Tibial artery (tissue), 4 donors: ENCODE data around the gene SFMBT2.

Source experiments
- DNase-seq, 2 donors: peaks; one replicate each; pipeline ENCODE4 v3.0.0-alpha.2; 2019
- H3K27ac ChIP-seq, 2 donors: fragments of 200-600 bp; sonication (generic) in 1 of 2; 1 replicate in 1 of 2; 2 replicates in 1 of 2; pipeline ENCODE4 v1.5.1; 2018 to 2019; ENCODE audit warnings: mild to moderate bottlenecking in 1 of 2
- H3K27me3 ChIP-seq, 2 donors: fragments of 200-600 bp; sonication (generic) in 1 of 2; one replicate each; pipeline versions ENCODE4 v1.5.1 to v1.6.0; 2016 to 2019
- H3K36me3 ChIP-seq, 3 donors: fragments of 200-600 bp; sonication (generic) in 2 of 3; one replicate each; pipeline ENCODE4 v1.5.1; 2016 to 2019; ENCODE audit warnings: mild to moderate bottlenecking in 2 of 3
- H3K4me1 ChIP-seq, 4 donors: fragments of 200-600 bp; sonication (generic) in 2 of 4; 1 replicate in 3 of 4; 2 replicates in 1 of 4; pipeline ENCODE4 v1.5.1; 2016 to 2019
- H3K4me3 ChIP-seq, 2 donors: fragments of 200-600 bp; sonication (generic) in 1 of 2; 1 replicate in 1 of 2; 2 replicates in 1 of 2; pipeline ENCODE4 v1.5.1; 2018 to 2019; ENCODE audit warnings: mild to moderate bottlenecking in 2 of 2
- H3K9me3 ChIP-seq, 3 donors: fragments of 200-600 bp; sonication (generic) in 1 of 3; one replicate each; pipeline ENCODE4 v1.5.1; 2016 to 2019
- intact Hi-C: fragments of 100-400 bp; cut with DNase I; formaldehyde crosslinking; loops from one replicate; pipeline ENCODE4 v1.15.0; 2023; ENCODE audit warnings: low total_unique reads
- TF ChIP-seq, protein P1 (sequence below), 2 experiments: fragments of 200-600 bp in 1 of 2; fragments of 450-650 bp in 1 of 2; IDR thresholded peaks; one replicate each; pipeline ENCODE4 v1.5.1; 2017 to 2019; ENCODE audit warnings: antibody characterized with exemption in 2 of 2, mild to moderate bottlenecking in 1 of 2, moderate library complexity in 1 of 2

Gene SFMBT2

DNA sequence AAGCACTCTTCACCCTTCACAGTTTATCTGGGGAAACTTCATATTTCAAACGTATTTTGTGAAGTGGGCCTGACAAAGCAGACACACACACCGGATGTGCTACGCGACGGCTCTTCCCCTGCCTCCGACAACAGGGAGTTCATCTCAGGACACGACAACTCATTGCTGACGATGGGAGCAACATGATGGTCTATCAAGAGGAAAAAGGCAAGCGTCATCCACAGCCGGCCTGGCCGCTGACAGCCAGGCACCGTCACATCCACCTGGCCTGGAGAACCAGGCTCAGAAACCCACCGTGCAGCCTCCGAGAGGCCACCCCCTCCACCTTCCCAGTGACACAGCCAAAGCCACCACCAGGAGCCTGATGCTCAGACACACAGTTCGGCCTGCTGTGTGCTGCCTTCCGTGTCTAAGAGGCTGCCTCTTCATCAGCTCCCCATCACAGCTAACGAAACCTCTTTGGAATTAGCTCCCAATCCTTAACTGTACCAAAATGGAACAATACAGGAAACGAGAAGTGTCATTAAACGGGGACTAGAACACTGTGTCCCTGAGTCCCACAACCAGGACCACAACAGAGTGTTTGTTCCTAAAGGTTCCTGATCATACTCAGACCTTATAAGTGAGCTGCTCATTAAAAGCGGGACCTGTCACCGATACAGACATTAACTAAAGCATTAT lies 76.7 kb downstream of the SFMBT2 start:
- intact Hi-C loops: no loop called here
- TF ChIP-seq, protein P1, sequence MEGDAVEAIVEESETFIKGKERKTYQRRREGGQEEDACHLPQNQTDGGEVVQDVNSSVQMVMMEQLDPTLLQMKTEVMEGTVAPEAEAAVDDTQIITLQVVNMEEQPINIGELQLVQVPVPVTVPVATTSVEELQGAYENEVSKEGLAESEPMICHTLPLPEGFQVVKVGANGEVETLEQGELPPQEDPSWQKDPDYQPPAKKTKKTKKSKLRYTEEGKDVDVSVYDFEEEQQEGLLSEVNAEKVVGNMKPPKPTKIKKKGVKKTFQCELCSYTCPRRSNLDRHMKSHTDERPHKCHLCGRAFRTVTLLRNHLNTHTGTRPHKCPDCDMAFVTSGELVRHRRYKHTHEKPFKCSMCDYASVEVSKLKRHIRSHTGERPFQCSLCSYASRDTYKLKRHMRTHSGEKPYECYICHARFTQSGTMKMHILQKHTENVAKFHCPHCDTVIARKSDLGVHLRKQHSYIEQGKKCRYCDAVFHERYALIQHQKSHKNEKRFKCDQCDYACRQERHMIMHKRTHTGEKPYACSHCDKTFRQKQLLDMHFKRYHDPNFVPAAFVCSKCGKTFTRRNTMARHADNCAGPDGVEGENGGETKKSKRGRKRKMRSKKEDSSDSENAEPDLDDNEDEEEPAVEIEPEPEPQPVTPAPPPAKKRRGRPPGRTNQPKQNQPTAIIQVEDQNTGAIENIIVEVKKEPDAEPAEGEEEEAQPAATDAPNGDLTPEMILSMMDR (IDR thresholded peaks at IDR 0.05): no peak
- Histone ChIP-seq H3K4me1 (no peaks in the 10 kb centered on the region), H3K4me3 (no peak overlapping the region), H3K36me3 (no peaks in the 10 kb centered on the region), H3K9me3 (no peaks in the 10 kb centered on the region), H3K27me3 (no peaks in the 10 kb centered on the region), H3K27ac (no peak overlapping the region)
- no peak for DNase-seq

DNA sequence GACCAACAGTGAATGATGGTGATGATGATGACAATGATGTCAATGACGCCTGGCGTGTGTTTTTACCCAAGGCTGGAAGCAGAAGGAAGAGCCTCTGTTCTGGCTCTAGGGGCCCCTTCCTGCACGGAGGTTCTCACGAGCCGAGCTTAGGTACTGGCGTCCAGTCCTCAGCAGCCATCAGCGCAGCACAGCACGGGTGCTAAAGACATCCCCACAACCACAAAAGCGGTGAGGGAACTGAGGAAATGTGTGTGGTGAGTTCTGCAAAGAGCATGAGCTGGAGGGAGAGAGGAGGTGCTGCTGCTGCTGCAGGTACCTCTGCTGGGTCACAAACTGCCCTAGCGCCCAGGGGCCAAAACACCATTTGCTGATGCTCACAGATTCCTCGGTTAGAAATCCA lies 81.6 kb downstream of the SFMBT2 start:
- TF ChIP-seq, protein P1 (IDR thresholded peaks at IDR 0.05): no peak
- Histone ChIP-seq H3K27me3 (no peaks in the 10 kb centered on the region), H3K4me1 (no peaks in the 10 kb centered on the region), H3K4me3 (no peak overlapping the region), H3K9me3 (no peaks in the 10 kb centered on the region), H3K36me3 (no peaks in the 10 kb centered on the region), H3K27ac (no peak overlapping the region)
- intact Hi-C loops: no loop called here
- no peak for DNase-seq

DNA sequence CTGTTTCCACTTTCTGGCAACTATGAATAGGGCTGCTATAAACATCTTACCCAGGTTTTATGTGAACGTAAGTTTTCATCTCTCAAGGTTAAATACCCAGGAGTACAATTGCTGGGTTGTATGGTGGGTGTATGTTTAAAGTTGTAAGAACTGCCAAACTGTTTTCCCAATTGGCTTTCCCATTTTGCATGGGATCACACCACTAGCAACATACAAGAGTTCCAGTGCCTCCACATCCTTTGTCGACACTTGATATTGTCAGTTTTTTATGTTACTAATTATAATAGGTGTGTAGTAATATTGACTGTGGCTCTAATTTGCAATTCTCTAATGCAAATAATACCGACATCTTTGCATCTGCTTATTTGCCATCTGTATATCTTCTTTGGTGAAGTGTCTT lies 82.9 kb downstream of the SFMBT2 start:
- Histone ChIP-seq H3K9me3 (no peaks in the 10 kb centered on the region), H3K4me3 (no peak overlapping the region), H3K27ac (no peak overlapping the region), H3K27me3 (no peaks in the 10 kb centered on the region), H3K4me1 (no peaks in the 10 kb centered on the region), H3K36me3 (no peaks in the 10 kb centered on the region)
- intact Hi-C loops: no loop called here
- TF ChIP-seq, protein P1 (IDR thresholded peaks at IDR 0.05): no peak
- DNase-seq: no peak

DNA sequence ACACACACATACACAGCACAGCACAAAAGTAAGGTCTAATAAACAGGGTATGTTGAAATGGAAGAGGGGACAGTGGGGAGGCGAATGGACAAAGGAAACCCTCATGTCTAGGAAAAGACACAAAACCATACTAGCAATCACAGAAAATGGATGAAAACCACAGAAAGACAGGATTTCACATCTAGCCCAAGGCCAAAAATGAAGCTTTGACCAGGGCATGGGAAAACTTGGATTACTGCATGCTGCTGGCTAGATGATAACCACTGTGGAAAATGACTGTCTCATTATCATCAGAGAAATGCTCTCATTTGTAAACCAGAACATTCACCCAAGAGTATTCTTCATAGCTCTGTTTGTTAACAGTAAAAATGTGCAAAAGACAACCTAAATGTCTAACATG lies 88.2 kb downstream of the SFMBT2 start:
- no peaks in the 10 kb centered on the region for H3K9me3 ChIP-seq
- no peak overlapping the region for H3K4me3 ChIP-seq
- no peak for DNase-seq
- intact Hi-C loops: no loop called here
- H3K4me1 ChIP-seq: no peaks in the 10 kb centered on the region
- no peaks in the 10 kb centered on the region for H3K36me3 ChIP-seq
- H3K27ac ChIP-seq: no peak overlapping the region
- TF ChIP-seq, protein P1 (IDR thresholded peaks at IDR 0.05): no peak
- no peaks in the 10 kb centered on the region for H3K27me3 ChIP-seq

DNA sequence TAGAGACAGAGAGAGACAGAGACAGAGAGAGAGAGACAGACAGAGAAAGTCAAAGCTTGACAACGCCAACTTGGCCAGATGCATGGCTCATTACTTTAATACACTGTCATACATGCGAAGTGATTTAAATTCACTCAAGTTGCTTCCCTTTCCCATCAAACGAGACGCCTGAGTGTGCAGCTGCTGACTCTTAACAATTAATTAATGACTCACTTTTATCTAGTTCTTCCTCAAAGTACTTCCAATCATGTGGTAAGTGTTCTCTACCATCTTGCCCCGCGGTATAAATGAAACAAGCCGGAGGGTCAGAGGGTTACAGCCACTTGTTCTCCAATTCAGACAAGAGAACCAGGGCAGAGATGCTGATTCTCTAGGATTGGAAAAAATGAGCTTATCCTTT lies 90.8 kb downstream of the SFMBT2 start:
- H3K36me3 ChIP-seq: no peaks in the 10 kb centered on the region
- peak in 1 of 2 donors; percentile 25 for DNase-seq
- intact Hi-C loops: no loop called here
- TF ChIP-seq, protein P1 (IDR thresholded peaks at IDR 0.05): no peak
- no peaks in the 10 kb centered on the region for H3K27me3 ChIP-seq
- no peak overlapping the region for H3K4me3 ChIP-seq
- no peaks in the 10 kb centered on the region for H3K9me3 ChIP-seq
- no peaks in the 10 kb centered on the region for H3K4me1 ChIP-seq
- no peak overlapping the region for H3K27ac ChIP-seq

DNA sequence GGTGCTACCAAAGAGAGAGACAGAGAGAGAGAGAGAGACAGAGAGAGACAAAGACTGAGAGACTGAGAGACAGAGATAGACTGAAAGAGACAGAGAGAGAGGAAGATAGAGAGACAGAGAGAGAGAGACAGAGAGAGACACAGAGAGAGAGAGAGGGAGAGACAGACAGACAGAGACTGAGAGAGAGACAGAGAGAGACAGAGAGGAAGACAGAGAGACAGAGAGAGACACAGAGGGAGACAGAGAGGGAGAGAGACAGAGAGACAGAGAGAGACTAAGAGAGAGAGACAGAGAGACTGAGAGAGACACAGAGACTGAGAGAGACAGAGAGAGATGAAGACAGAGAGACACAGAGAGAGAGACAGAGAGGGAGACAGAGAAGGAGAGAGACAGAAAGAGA lies 91.2 kb downstream of the SFMBT2 start:
- Histone ChIP-seq H3K27ac (no peak overlapping the region), H3K9me3 (no peaks in the 10 kb centered on the region), H3K27me3 (no peaks in the 10 kb centered on the region), H3K4me1 (no peaks in the 10 kb centered on the region), H3K4me3 (no peak overlapping the region), H3K36me3 (no peaks in the 10 kb centered on the region)
- intact Hi-C loops: no loop called here
- TF ChIP-seq, protein P1 (IDR thresholded peaks at IDR 0.05): no peak
- DNase-seq: no peak
